GM19023 (cell line): ENCODE measurements around the gene PPP1R9B.

Experiments
- ATAC-seq: cut with Tn5 transposase; IDR thresholded peaks from one replicate; pipeline ENCODE4 v1.9.1; 2021; ENCODE audit warnings: mild to moderate bottlenecking, moderate library complexity; ENCODE audit not compliant: unreplicated experiment

Gene PPP1R9B

DNA sequence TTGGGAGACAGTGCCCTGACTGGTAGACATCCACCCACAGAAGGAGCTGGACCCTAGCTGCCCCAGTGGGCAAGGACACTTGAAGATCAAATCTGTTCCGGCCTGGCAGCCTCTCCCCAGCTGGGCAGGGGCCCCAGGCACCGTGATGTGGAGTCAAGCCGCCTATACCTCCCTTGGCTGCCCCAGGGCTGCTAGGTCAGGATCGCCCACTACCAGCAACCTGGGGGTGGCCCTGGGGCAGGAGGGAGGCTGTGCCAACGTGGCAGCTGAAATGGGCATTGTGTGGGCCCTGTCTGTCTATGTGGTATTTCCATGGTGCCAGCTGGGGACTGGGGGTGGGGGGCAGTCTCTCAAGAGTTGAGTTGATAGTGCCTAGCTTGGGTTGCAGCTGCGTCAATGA, 54.4 kb downstream of the PPP1R9B start:
- ATAC-seq = no peak

DNA sequence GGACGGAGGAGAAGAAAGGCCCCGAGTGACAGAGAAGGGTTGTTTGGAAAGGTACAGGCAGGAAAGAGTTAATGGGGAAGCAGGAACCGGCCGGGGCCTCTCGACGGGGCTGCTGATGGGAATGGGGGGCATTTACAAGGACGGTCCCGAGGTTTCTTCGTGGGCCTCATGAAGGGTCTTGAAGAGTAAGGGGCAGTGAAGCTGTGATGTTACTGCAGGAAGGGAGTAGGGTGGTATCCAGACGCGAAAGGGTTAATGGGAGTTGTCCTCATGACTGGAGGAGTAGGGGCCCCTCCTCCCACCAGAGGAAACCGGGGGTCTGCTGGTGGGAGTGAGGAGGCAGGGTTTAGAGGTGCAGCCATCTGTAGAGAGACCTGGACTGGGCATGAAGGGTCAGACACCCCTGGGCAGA, 54.8 kb downstream of the PPP1R9B start:
- ATAC-seq = no peak

DNA sequence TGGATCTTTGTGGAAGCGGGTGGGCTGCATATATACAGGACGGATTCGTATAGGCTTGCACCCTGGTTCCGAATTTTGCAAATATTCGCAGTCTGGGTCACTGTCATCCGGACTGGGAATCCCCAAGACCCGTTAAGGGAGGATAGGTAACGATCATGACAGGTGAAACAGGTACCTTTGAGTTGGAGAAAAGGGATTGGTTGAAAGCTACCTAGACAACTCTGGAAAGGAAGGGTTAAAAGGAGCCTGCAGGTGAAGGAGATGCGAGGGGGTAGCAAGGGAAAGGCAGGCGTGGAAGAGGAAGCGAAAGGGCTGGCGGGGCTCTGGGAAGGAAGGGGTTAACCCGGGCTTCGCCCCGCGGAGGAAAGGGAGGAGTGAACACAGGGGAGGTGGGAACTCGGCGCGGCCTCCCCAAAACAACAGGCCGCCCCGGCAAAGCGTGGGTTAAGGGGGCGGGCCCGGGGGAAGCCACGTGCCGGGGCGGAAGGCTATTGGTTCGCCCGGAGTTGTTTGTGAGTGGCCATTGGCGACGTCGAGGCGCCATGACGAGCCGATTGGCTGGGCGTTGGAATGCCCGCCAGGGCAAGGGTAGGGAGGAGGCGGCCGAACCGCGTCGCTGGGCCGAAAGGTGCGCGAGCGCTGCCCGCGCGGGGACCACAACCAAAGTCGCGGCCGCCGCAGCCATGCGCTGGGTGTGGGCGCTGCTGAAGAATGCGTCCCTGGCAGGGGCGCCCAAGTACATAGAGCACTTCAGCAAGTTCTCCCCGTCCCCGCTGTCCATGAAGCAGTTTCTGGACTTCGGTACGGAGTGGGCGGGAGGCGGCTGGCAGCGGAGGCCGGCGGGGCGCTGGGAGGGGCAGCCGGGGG, 55.5 kb downstream of the PPP1R9B start, which contains the start of gene PDK2:
PDK2 (plus strand) TSS at position 599 of the 867 bp plus-strand sequence; CDS start at position 684, 85 bp downstream.
- ATAC-seq = peak; percentile 87

DNA sequence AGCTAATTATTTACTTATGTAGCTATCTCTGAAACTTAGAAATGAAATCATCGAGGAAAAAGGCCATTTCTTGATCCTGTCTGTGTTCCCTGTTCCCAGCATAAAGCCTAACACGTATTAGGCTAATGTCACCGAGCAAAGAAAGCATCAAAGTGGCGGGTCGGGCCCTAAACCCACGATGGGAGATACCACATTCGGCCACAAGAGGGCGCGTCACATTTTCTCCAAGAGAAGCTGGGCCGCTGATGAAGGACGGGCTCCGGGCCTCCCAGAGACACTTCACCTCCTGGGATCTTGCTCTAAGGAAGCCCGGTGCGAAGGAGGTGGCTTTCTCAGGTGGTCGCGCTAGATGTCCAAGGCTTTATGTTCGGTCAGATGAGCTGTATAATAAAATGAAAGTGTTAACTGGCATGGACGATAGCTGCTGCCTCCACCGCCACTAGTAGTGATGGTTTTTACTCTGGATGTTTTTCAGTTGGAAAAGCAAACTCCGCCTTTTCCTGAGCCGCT, 56.2 kb downstream of the PPP1R9B start:
- ATAC-seq = no peak

DNA sequence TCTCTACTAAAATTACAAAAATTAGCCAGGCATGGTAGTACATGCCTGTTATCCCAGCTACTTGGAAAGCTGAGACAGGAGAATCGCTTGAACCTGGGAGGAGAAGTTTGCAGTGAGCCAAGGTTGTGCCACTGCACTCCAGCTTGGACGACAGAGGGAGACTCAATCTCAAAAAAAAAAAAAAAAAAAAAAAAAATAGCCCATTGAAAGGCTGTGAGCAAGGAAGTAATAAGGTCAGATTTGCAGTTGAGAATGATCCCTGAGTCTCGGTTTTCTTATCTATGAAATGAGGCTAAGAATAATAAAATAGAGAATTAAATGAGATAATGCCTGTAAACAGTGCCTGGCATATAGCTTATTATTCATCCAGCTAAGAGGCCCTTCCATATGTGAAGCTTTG, 56.7 kb downstream of the PPP1R9B start:
- ATAC-seq = no peak

DNA sequence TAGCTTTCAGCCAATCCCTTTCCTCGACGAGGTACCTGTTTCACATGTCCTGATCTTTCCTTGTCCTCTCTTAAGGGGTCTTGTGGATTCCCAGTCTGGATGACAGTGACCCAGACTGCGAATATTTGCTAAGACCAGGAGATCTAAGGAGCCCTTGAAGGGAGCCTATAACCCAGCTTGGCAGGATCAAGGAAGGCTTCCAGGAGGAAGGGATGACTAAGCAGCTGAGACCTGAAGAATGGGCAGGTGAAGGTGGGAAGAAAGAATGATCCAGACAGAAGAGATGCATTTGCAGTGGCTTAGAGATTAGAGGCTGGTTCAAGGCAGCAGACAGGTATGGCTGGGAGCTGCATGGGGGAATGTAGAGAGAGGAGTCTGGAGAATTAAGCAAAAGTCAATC, 57.2 kb downstream of the PPP1R9B start:
- no peak for ATAC-seq

DNA sequence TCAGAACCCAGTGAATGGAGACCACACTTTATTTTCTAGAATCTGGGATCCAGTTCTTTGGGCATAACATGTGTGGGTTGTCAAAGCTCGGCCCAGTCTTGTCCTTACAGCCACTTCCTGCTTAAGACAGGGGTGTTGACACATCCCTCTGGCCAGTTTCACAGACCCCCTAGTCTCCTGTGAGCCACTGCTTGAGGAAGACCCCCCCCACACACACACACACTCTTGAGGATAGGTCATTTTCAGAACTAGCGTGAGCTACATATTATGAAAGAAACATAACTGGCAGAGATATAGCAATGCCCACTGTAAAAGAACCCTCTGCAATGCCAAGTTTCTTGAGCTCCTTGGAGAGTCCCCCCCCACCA, 58.6 kb downstream of the PPP1R9B start:
- no peak for ATAC-seq

DNA sequence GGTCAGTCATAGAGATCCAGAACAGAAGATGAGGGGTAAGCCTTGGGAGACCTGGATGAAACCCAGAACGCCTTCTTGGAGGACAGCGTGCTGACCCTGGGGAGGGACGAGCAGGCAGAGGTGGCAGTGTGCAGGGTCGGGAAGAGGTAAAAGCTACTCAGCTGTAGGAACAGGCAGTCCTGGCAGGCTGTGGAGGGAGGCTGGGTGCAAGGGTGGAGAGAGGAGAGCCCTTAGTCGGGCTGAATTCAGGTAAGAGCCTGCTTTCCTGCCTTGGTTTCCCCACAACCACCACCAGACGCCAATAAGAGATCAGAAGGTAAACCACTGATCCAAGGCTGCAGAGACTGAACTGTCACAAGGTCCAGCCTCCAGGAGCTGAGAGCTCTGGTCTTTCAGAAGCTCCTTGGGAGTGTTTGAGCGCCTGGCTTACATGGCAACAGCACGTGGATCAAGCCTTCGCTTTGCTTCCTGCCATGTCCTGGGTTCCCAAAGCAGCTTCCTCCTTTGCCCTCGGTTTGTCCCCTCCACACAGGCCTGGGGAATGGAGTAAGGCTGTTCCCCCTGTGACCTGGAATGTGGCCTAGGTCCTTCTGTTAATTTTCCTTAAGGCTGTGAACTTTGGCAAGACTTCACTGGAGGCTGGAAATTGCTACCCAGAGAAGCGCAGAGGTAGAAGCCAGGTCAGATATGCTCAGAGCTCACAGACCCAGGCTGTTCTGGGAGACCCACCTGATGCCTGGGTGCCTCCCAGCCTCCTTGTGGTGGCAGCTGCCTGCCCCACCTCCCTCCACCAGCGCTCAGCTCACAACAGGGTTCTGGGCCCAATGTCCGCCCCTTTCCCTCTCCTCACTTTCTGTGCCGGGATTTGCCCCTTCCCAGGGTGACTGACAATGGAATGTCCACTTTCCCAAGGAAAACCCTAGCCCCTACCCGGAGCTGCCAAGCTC, 59.2 kb downstream of the PPP1R9B start:
- no peak for ATAC-seq

DNA sequence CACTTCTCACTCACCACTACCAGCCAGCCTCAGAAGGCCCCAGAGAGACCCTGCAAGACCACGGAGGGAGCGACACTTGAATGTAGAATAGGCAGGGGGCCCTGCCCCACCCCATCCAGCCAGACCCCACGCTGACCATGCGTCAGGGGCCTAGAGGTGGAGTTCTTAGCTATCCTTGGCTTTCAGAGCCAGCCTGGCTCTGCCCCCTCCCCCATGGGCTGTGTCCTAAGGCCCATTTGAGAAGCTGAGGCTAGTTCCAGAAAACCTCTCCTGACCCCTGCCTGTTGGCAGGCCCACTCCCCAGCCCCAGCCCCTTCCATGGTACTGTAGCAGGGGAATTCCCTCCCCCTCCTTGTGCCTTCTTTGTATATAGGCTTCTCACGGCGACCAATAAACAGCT, 60.4 kb downstream of the PPP1R9B start:
- no peak for ATAC-seq

DNA sequence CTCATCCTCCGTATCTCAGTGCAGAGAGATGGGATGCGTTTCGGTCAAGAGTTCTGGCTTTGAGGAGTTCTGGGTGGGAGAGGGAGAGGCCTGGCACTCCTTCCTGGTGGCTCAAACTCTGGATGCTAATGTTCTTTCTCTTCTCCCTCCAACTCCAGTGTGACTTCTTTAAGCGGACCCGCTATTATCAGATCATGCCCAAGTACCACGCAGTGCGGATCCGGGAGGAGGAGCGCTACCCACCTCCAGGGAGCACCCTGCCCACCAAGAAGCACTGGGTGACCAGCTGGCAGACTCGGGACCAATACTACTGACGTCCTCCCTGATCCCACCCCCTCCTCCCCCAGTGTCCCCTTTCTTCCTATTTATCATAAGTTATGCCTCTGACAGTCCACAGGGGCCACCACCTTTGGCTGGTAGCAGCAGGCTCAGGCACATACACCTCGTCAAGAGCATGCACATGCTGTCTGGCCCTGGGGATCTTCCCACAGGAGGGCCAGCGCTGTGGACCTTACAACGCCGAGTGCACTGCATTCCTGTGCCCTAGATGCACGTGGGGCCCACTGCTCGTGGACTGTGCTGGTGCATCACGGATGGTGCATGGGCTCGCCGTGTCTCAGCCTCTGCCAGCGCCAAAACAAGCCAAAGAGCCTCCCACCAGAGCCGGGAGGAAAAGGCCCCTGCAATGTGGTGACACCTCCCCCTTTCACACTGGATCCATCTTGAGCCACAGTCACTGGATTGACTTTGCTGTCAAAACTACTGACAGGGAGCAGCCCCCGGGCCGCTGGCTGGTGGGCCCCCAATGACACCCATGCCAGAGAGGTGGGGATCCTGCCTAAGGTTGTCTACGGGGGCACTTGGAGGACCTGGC, 61.3 kb downstream of the PPP1R9B start:
- ATAC-seq = no peak

DNA sequence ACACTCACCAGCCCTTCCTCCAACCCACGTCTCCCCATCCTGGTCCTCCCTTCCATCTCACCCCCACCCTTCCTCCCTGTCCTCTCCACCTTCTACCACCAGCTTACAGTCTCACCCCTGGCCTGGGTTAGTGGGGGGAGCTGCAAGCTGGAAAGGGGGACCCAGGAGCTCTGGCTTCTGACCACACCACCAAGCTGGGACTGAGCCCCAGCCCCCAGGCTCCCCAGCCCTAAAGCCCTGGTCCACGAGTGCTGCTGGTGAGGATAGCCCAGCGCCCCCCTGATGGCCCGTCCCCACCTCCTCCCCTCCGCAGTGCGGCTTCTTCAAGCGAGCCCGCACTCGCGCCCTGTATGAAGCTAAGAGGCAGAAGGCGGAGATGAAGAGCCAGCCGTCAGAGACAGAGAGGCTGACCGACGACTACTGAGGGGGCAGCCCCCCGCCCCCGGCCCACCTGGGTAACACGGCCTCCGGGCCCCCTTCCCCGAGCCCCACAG, 62.5 kb downstream of the PPP1R9B start:
- ATAC-seq = no peak

DNA sequence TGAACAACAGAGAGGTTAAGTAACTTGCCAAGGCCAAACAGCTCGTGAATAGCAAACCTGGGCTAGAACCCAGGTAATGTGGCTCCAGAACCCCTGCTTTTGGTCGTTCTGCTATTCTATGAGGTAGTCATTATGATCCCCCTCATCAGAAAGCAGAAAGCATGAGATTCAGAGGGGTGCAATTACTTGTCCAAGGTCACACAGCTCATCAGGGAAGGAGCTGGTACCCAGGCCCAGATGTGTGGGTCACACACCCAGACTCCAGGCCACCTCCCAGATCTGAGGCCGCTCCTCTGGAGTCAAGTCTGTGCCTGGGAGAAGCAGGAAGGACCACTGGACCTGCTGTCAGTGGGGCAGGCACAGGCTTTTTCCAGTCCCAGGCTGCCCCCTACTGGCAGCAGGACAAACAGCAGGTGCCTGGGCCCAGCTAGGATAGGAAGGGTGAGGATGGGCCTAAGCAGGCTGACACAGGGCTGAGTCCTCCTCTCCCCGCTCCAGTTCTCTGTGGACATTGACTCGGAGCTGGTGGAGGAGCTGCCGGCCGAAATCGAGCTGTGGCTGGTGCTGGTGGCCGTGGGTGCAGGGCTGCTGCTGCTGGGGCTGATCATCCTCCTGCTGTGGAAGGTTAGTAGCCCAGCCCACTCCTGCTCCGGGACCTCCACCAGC, 63.1 kb downstream of the PPP1R9B start:
- peak; percentile 80 for ATAC-seq
